ENCODE data around the gene SCAPER. TPM values are rescaled to one million over a fixed set of nuclear protein-coding genes. Genes with fewer than 3 reads are reported as not detected.

SCAPER gene
- total RNA-seq, 2 experiments from 2014 or later, result 31.4 to 32.7 TPM

DNA sequence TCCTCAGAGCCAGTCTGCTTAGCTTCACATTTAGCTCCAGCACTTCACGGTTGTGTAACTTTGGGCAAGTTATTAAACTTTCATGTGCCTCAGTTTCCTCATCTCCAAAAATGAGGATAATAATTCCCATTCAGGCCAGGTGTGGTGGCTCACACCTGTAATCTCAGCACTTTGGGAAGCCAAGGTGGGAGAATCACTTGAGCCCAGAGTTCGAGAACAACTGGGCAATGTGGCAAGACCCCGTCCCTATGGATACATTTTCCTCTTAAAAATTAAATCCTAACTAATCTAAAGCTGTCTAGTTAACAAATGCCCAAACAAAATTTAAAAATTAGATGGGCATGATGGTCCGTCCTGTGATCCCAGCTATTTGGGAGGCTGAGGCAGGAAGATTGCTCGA, 33.6 kb upstream of the SCAPER start:
- H3K27me3 Mint-ChIP-seq, result no peaks in the 10 kb centered on the region
- ATAC-seq, result no peak
- no peak overlapping the region for H3K4me3 Mint-ChIP-seq
- no peak overlapping the region for H3K27ac Mint-ChIP-seq
- intact Hi-C loops (cut with micrococcal nuclease), result no loop called here
- H3K9me3 Mint-ChIP-seq, result no peaks in the 10 kb centered on the region
- peaks cover 25% of the 10 kb centered on the region for H3K4me1 Mint-ChIP-seq (ENCODE audit: low read depth)
- DNase-seq, result no peak
- TF ChIP-seq, protein P1, sequence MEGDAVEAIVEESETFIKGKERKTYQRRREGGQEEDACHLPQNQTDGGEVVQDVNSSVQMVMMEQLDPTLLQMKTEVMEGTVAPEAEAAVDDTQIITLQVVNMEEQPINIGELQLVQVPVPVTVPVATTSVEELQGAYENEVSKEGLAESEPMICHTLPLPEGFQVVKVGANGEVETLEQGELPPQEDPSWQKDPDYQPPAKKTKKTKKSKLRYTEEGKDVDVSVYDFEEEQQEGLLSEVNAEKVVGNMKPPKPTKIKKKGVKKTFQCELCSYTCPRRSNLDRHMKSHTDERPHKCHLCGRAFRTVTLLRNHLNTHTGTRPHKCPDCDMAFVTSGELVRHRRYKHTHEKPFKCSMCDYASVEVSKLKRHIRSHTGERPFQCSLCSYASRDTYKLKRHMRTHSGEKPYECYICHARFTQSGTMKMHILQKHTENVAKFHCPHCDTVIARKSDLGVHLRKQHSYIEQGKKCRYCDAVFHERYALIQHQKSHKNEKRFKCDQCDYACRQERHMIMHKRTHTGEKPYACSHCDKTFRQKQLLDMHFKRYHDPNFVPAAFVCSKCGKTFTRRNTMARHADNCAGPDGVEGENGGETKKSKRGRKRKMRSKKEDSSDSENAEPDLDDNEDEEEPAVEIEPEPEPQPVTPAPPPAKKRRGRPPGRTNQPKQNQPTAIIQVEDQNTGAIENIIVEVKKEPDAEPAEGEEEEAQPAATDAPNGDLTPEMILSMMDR (IDR thresholded peaks at IDR 0.05), result no peak
- CTCF ChIA-PET, result interaction anchor here (1.0 to 2.0 kb wide), 3 partner anchors 35 to 37 kb away, joined by 3 to 5 read pairs (median 5); no protein-coding TSS in a partner anchor
- POLR2A ChIA-PET, result interaction anchor here (1.1 kb wide), 1 partner anchor 12 kb away, joined by 3 read pairs; no protein-coding TSS in a partner anchor
- H3K36me3 Mint-ChIP-seq (ENCODE audit: low read depth), result peaks cover 22% of the 10 kb centered on the region

DNA sequence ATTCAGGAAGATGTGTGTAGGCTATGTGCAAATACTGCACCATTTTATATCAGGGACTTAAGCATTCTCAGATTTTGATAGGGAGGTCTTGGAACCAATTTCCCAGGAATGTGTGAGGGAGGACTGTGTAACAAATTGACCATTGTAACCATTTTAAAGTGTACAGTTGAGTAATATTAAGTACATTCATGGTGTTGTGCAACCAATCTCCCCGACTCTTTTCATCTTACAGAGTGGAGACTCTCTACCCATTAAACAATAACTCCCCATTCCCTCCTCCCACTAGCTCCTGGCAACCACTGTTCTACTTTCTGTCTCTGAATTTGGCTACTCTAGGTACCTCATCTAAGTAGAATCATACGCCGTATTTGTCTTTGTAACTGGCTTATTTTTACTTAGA, 31.5 kb upstream of the SCAPER start:
- Mint-ChIP-seq H3K27ac (no peak overlapping the region), H3K9me3 (no peaks in the 10 kb centered on the region), H3K36me3 (ENCODE audit: low read depth) (peaks cover 29% of the 10 kb centered on the region), H3K27me3 (no peaks in the 10 kb centered on the region), H3K4me3 (no peak overlapping the region), H3K4me1 (ENCODE audit: low read depth) (peaks cover 40% of the 10 kb centered on the region)
- CTCF ChIA-PET, result no interaction called here
- intact Hi-C loops (cut with micrococcal nuclease), result no loop called here
- ATAC-seq (no peak), DNase-seq (no peak)
- TF ChIP-seq, protein P1 (IDR thresholded peaks at IDR 0.05), result no peak
- POLR2A ChIA-PET, result no interaction called here

DNA sequence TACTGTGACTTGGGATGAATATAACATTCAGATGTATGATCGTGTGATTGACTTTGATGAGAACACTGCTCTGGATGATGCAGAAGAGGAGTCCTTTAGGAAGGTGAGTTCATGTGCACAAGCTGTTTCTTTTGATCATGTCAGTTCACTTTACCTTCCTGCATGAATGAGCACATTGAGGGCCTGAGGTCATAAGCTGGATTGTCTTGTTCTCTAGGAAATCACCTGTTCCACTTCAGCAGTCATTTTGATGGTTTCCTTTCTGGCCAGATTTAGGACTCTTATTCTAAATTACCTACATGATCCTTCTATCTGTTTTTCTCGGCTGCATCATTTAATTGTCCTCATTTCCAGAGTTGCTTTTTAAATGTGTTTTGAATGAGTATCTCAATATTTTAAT, 30.5 kb upstream of the SCAPER start:
- H3K4me1 Mint-ChIP-seq (ENCODE audit: low read depth), result peaks cover 44% of the 10 kb centered on the region
- ATAC-seq, result no peak
- CTCF ChIA-PET, result interaction anchor here (1.1 to 2.4 kb wide), 2 partner anchors 8 to 38 kb away, joined by 5 to 6 read pairs; no protein-coding TSS in a partner anchor
- no peaks in the 10 kb centered on the region for H3K27me3 Mint-ChIP-seq
- intact Hi-C loops (cut with micrococcal nuclease), result no loop called here
- POLR2A ChIA-PET, result interaction anchor here (2.0 kb wide), 1 partner anchor 30 kb away, joined by 4 read pairs; no protein-coding TSS in a partner anchor
- no peak overlapping the region for H3K4me3 Mint-ChIP-seq
- H3K9me3 Mint-ChIP-seq, result no peaks in the 10 kb centered on the region
- no peak for DNase-seq
- TF ChIP-seq, protein P1 (IDR thresholded peaks at IDR 0.05), result no peak
- H3K27ac Mint-ChIP-seq, result peak overlapping the region; percentile 11
- peaks cover 29% of the 10 kb centered on the region for H3K36me3 Mint-ChIP-seq (ENCODE audit: low read depth)

DNA sequence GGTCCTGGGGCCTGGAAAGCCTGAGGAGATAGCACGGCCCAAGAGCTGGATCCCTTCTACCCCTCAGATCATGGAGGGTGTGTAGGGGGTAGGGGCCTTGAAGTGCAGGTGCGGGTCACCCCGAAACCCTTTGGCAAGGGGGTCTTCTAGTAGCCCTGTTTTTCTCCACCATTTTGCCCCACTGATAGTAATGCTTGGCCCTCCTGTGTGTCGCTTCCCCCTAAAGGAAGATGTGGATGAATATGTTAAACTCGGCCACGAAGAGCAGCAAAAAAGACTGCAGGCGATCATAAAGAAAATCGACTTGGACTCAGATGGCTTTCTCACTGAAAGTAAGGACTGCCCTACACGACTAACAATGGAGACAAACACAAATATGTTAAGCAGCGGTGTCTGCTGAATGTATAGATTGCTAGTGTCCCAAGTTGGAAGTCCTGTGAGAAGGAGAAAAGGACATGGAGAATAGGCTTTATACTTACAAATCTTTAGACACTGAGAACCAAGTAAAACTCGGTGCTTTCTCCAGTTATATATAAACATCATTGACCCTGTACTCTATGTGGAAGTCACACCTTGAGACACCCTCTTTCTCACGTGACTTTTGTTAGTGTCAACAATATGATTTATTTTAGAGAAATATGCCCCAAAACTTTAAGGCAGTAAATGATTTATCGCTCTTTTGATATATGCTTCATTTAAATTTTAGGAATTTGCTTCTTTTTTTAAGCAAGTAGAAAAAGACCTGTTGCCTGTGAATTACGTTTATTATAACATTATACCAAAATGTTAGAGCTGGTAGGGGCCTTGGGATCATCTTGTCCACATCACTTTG, 27.2 kb upstream of the SCAPER start:
- CTCF ChIA-PET, result interaction anchor here (1.9 kb wide), 1 partner anchor 41 kb away, joined by 5 read pairs; no protein-coding TSS in a partner anchor
- Mint-ChIP-seq H3K4me3 (peak overlapping the region; percentile 89), H3K27ac (peak overlapping the region; percentile 82), H3K36me3 (ENCODE audit: low read depth) (peaks cover 28% of the 10 kb centered on the region), H3K4me1 (ENCODE audit: low read depth) (peaks cover 40% of the 10 kb centered on the region), H3K27me3 (no peaks in the 10 kb centered on the region), H3K9me3 (no peaks in the 10 kb centered on the region)
- POLR2A ChIA-PET, result interaction anchor here (0.5 to 2.3 kb wide), 6 partner anchors 9 to 150 kb away, joined by 3 to 7 read pairs (median 4); no protein-coding TSS in a partner anchor
- TF ChIP-seq, protein P1 (IDR thresholded peaks at IDR 0.05), result no peak
- DNase-seq (no peak), ATAC-seq (no peak)
- intact Hi-C loops (cut with micrococcal nuclease), result no loop called here
